Astrocyte (in vitro differentiated cells and primary cell): ENCODE data around the gene SAA2.

Source experiments
- EZH2 ChIP-seq: IDR thresholded peaks from 2 replicates; pipeline ENCODE4 v1.6.1; 2012; ENCODE audit warnings: mild to moderate bottlenecking, low read length, inconsistent platforms; ENCODE audit not compliant: insufficient read depth
- TF ChIP-seq, protein P1 (sequence below): IDR thresholded peaks from 2 replicates; pipeline ENCODE4 v1.5.1; 2011; ENCODE audit warnings: low read depth, mild to moderate bottlenecking, inconsistent platforms, low read length, moderate library complexity; ENCODE audit not compliant: insufficient read depth

GRCh38 chr11:18248561-18248960 lies at the start of gene SAA2:
- TF ChIP-seq, protein P1, sequence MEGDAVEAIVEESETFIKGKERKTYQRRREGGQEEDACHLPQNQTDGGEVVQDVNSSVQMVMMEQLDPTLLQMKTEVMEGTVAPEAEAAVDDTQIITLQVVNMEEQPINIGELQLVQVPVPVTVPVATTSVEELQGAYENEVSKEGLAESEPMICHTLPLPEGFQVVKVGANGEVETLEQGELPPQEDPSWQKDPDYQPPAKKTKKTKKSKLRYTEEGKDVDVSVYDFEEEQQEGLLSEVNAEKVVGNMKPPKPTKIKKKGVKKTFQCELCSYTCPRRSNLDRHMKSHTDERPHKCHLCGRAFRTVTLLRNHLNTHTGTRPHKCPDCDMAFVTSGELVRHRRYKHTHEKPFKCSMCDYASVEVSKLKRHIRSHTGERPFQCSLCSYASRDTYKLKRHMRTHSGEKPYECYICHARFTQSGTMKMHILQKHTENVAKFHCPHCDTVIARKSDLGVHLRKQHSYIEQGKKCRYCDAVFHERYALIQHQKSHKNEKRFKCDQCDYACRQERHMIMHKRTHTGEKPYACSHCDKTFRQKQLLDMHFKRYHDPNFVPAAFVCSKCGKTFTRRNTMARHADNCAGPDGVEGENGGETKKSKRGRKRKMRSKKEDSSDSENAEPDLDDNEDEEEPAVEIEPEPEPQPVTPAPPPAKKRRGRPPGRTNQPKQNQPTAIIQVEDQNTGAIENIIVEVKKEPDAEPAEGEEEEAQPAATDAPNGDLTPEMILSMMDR, result no peak
- TF ChIP-seq EZH2, result no peak
